HG02763 (cell line): Measurements from ENCODE around the gene LRBA.
"Not testable (repeated sequence)": the region's sequence is repeated elsewhere in the genome, so short reads cannot be mapped to it uniquely, and the experiment has no call there.

Source experiments
- ATAC-seq: cut with Tn5 transposase; IDR thresholded peaks from one replicate; pipeline ENCODE4 v1.9.1; 2021; ENCODE audit warnings: mild to moderate bottlenecking, moderate library complexity; ENCODE audit not compliant: unreplicated experiment

LRBA gene

DNA sequence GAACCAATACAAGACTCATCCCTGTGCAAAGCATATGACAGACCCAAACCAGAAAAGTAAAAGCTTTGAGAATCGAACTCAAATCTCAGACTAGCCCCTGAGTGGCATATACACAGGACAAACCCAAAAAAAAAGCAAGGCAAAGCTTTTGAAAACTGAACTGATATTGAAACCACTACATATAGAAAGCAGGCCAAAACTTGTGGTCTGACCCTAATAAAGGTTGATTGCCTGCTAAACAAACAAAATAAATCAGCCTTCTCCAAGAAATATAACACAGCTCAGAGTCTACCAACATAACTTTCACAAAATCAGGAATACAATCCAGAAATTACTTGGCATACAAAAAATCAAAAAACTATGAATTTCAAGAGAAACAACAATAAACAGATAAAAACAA, 40.3 kb downstream of the LRBA start:
- peak; percentile 57 for ATAC-seq

DNA sequence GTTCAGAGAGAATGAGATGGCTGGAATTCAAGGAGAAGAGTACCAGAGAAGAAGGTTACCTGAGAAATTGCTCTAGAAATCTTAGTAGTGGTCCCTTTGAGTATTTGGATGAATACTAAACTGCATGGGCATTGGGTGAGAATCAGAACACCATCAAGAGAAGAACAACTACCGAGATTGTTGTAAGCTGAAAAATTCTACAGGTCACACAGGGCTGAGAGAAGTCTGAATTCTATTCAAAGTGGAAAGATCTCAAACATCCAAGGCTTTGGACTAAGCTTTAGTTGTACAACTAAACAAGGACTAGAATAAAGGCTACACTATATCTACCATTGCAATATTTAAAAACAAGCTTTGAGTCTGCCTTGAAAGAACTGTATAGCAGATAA, 40.8 kb downstream of the LRBA start:
- ATAC-seq, result no peak

GRCh38 chr4:150973626-150974251, 41.3 kb downstream of the LRBA start:
- no peak for ATAC-seq

DNA sequence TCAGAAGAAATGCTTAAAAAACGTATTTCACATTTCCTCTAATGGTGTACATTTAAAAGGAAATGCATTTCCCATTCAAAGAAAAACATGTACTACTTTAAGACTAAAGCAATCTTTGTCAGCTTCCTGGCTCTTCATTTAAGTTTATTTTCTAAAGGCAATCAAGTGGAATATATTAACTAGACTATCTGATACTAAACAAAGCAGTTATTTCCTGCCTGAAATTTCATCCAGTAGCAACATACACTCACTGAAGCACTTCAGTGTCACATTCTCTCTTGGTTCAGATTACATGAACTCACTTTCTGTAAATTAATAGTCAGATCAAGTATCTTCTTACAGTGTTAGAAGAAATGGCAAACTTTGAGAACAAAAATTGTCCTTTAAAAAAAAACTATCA, 42.5 kb downstream of the LRBA start:
- ATAC-seq, result no peak

DNA sequence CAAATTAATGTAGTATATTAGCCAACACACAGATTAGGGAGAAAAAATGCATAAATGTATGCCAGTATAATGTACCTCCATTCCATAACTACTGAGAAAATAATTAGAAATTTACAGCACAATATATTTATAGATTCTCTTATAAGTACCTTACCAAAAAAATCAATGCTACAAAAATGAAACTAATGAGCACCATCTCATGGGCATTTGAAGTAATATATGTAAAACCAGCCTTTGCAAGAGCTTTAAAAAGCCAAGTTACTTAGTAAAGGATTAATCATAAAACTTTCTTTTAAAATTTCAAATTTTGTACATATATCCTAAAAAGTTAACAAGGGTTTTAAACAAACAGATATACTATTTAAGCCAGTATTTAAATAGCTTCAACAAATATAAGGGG, 43.2 kb downstream of the LRBA start:
- ATAC-seq, result no peak

GRCh38 chr4:150970685-150971151, 44.4 kb downstream of the LRBA start:
- no peak for ATAC-seq

DNA sequence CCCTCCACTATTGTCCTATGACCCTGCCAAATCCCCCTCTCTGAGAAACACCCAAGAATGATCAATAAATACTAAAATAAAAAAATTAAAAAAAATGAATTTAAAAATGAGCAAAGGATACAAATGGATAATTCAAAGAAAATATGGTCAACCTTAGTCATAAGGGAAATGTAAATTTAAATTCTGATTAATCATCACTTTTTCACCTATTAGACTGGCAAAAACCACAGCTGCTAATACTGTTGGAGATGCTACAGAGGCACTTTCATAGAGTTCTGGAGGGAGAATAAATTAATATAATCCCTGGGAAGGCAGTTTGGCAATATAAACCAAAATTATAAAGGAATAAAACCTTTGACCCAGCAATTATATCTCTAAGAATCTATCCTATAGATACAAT, 50.3 kb downstream of the LRBA start:
- no peak for ATAC-seq

DNA sequence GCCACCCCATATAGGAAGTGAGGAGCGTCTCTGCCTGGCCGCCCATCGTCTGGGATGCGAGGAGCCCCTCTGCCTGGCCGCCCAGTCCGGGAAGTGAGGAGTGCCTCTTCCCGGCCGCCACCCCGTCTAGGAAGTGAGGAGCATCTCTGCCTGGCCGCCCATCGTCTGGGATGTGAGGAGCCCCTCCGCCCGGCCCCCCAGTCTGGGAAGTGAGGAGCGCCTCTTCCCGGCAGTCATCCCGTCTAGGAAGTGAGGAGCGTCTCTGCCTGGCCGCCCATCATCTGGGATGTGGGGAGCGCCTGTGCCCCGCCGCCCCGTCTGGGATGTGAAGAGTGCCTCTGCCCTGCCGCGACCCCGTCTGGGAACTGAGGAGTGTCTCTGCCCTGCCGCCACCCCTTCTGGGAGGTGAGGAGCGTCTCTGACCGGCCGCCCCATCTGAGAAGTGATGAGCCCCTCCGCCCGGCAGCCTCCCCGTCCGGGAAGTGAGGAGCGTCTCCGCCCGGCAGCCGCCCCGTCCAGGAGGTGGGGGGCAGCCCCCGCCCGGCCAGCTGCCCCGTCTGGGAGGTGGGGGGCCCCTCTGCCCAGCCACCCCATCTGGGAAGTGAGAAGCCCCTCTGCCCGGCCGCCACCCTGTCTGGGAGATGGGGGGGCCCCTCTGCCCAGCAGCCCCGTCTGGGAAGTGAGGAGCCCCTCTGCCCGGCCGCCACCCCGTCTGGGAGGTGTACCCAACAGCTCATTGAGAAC, 51.3 kb downstream of the LRBA start:
- not testable (repeated sequence) for ATAC-seq

DNA sequence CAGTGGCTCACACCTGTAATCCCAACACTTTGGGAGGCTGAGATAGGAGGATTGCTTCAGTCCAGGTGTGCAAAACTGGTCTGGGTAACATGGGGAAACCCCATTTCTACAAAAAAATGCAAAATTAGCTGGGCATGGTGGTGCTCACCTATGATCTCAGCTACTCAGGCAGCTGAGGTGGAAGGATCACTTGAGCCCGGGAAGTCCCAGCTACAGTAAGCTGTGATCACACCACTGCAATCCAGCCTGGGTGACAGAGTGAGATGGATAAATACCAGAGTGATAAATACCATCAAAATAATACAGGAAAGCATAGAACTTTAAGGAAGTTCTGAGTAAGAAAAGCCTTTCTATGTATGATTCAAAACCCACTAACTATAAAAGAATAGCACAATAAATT, 52.8 kb downstream of the LRBA start:
- peak; percentile 71 for ATAC-seq

GRCh38 chr4:150961566-150961965, 53.5 kb downstream of the LRBA start:
- ATAC-seq, result no peak

GRCh38 chr4:150960818-150961217, 54.3 kb downstream of the LRBA start:
- no peak for ATAC-seq

GRCh38 chr4:150960079-150960478, 55.0 kb downstream of the LRBA start:
- ATAC-seq, result no peak

DNA sequence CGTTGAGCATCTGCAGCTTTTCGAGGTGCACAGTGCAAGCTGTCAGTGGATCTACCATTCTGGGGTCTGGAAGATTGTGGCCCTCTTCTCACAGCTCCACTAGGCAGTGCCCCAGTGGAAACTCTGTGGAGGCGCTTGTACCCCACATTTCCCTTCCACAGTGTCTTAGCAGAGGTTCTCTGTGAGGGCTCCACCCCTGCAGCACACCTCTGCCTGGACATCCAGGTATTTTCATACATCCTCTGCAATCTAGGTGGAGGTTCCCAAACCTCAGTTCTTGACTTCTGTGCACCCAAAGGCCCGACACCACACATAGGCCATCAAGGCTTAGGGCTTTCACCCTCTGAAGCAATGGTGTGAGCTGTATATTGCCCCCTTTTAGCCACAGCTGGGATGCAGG, 57.1 kb downstream of the LRBA start:
- ATAC-seq, result not testable (repeated sequence)

GRCh38 chr4:150957095-150957494, 58.0 kb downstream of the LRBA start:
- not testable (repeated sequence) for ATAC-seq

GRCh38 chr4:150953916-150954315, 61.2 kb downstream of the LRBA start:
- not testable (repeated sequence) for ATAC-seq

- no peak for ATAC-seq
These were observed 62.8 kb downstream of the LRBA start for GRCh38 chr4:150952167-150952845.

DNA sequence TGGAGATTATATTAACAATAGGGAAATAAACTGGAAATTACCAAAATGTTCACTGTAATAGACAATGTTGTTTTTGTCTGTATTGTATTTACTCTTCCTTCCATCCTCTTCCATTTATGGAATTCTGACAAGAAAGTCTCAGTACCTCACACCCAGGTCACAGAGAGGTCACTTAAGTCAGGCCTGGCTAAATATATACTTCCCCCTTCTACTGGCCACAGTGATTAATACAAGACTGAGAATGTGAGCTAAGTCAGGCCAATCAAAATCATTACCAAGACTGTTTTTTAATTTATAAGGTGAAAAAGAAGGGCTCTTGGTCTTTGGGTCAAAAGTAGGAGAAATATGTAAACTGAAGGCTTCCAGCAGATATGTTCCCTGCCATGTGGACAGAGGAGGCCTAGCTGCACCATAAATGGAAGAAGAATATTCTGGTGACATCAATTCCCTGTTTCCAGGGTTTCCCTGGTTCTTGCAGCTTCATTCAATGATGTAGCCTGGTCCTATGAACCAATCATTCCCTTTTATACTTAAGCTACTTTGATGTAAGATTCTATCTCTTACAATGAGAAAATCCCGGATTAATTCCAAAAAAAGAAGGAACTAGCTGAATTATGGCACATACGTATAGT, 64.3 kb downstream of the LRBA start:
- peak; percentile 70 for ATAC-seq

DNA sequence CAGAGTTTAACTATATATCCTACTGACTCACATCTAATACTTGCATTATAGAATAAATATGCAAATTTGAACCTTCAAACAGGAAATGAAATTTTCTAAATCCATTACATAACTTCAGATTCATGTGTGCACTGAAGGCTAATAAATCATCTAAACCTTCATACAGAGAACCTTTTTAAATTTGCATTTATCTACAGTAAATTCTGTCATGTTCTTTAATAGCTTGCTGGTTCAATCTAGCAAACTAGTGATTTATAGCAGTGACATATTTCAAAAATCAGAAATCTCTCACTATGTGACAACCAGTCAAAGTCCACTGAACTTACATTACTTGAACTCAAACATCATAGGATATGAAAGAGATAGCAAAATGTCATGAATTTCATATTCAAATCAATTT, 65.1 kb downstream of the LRBA start:
- no peak for ATAC-seq

DNA sequence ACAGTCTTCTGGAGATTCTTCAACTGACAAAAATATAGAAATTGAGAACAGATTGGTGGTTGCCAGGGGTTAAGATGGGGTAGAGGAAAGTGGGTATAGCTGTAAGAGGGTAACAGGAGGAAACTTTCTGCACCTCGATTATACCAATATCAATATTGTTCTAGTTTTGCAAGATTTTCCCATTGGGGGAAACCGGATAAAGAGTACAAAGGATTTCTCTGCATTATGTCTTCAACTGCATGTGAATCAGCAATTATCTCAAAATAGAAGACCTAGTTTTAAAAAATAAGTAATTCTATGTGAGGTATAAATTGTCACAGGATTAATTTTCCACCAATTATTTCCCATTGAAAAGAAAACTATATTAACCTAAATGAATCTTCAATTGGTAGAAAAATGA, 65.7 kb downstream of the LRBA start:
- ATAC-seq, result no peak

GRCh38 chr4:150948710-150949109, 66.4 kb downstream of the LRBA start:
- no peak for ATAC-seq

- ATAC-seq, result no peak
These were observed 67.0 kb downstream of the LRBA start for GRCh38 chr4:150948074-150948473.

GRCh38 chr4:150944660-150945059, 70.4 kb downstream of the LRBA start:
- no peak for ATAC-seq
